Transverse colon (tissue), 4 donors: ENCODE results near the gene CLK3.

Source experiments
- EP300 ChIP-seq: sonication (generic); formaldehyde crosslinking; IDR thresholded peaks from one replicate; pipeline ENCODE4 v1.6.1; 2017; ENCODE audit warnings: antibody characterized with exemption, low read depth
- POLR2A ChIP-seq: fragments of 450-650 bp; IDR thresholded peaks from one replicate; pipeline ENCODE4 v1.6.1; 2016; ENCODE audit warnings: antibody characterized with exemption, mild to moderate bottlenecking, moderate library complexity
- POLR2AphosphoS5 ChIP-seq, 3 donors: sonication (generic); formaldehyde crosslinking; IDR thresholded peaks; one replicate each; pipeline ENCODE4 v1.6.1; 2016; ENCODE audit warnings: antibody characterized with exemption in 3 of 3
- TF ChIP-seq, protein P1 (sequence below), 5 experiments: fragments of 200-600 bp in 3 of 5; fragments of 450-650 bp in 2 of 5; sonication (generic) in 3 of 5; IDR thresholded peaks; 1 replicate in 2 of 5; 2 replicates in 3 of 5; pipeline ENCODE4 v1.5.1; 2016 to 2017; ENCODE audit warnings: antibody characterized with exemption in 5 of 5, inconsistent platforms in 3 of 5, mild to moderate bottlenecking in 2 of 5, moderate library complexity in 1 of 5

DNA sequence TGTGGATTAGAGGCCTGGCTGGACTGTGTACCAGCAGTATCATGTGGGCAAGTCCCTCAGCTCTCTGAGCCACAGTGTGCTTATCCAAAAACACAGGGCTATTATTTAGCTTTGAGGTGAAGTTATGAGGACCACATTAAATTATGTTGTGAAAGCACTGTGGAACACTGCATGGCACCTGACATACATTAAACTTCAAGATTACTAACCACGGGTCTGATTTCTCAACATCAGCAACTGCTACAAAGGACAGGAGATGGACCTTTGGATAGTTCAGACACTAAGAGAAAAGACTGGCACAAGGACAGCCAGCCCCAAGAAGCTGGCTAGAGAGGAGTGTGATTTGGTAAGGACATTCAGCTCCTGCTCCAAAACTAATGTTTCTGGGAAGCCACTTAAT, 21.3 kb downstream of the CLK3 start:
- no peak for TF ChIP-seq POLR2AphosphoS5 (IDR thresholded peaks at IDR 0.05)
- TF ChIP-seq, protein P1, sequence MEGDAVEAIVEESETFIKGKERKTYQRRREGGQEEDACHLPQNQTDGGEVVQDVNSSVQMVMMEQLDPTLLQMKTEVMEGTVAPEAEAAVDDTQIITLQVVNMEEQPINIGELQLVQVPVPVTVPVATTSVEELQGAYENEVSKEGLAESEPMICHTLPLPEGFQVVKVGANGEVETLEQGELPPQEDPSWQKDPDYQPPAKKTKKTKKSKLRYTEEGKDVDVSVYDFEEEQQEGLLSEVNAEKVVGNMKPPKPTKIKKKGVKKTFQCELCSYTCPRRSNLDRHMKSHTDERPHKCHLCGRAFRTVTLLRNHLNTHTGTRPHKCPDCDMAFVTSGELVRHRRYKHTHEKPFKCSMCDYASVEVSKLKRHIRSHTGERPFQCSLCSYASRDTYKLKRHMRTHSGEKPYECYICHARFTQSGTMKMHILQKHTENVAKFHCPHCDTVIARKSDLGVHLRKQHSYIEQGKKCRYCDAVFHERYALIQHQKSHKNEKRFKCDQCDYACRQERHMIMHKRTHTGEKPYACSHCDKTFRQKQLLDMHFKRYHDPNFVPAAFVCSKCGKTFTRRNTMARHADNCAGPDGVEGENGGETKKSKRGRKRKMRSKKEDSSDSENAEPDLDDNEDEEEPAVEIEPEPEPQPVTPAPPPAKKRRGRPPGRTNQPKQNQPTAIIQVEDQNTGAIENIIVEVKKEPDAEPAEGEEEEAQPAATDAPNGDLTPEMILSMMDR (IDR thresholded peaks at IDR 0.05) = no peak
- TF ChIP-seq POLR2A = no peak
- no peak for TF ChIP-seq EP300
